ENCODE data around the gene GRM5. TPM values are rescaled to one million over a fixed set of nuclear protein-coding genes. Genes with fewer than 3 reads are reported as not detected.

Gene GRM5
- total RNA-seq, 4 donors from 2014 or later = not detected

GRCh38 chr11:88508418-88508758 lies 557.4 kb downstream of the GRM5 start:
- intact Hi-C loops (cut with DNase I; ENCODE audit: low total_unique reads) = no loop called here
- H3K4me3 ChIP-seq = peak overlapping the region in 3 of 4 donors; percentile 23 to 48 (median 29)
- in situ Hi-C loops (cut with MboI; ENCODE audit: low pct_ligation_motif_present in 1 of 4, low pct_unique_long_range_greater_than_20kb in 1 of 4, low sequenced_read_pairs in 3 of 4) = no loop called here

GRCh38 chr11:88507771-88508417 lies 557.9 kb downstream of the GRM5 start:
- Histone ChIP-seq H3K4me3 (peak overlapping the region in 3 of 4 donors; percentile 23 to 48 (median 29)), H3K27ac (no peak overlapping the region), H3K27me3 (peaks cover 55% of the 10 kb centered on the region), H3K36me3 (no peaks in the 10 kb centered on the region), H3K4me1 (peaks cover 0 to 14% (median 12%) of the 10 kb centered on the region in 4 donors), H3K9me3 (no peaks in the 10 kb centered on the region)
- 60 to 73% methylated on average over 11 of the region's 11 CpGs for WGBS, 2 donors (ENCODE audit: low coverage in 1 of 2)
- TF ChIP-seq CTCF (IDR thresholded peaks at IDR 0.05) (no peak), POLR2A (IDR thresholded peaks at IDR 0.05) (no peak), EP300 (IDR thresholded peaks at IDR 0.05; ENCODE audit: low read depth) (no peak), POLR2AphosphoS5 (IDR thresholded peaks at IDR 0.05) (no peak)
- in situ Hi-C loops (cut with MboI; ENCODE audit: low pct_ligation_motif_present in 1 of 4, low pct_unique_long_range_greater_than_20kb in 1 of 4, low sequenced_read_pairs in 3 of 4) = no loop called here
- intact Hi-C loops (cut with DNase I; ENCODE audit: low total_unique reads) = no loop called here
- DNase-seq = no peak

More at GRCh38 chr11:88508418-88508758, 557.4 kb downstream of the GRM5 start:
- H3K9me3 ChIP-seq = no peaks in the 10 kb centered on the region
- peaks cover 0 to 14% (median 12%) of the 10 kb centered on the region in 4 donors for H3K4me1 ChIP-seq
- H3K27me3 ChIP-seq = peaks cover 55% of the 10 kb centered on the region
- H3K27ac ChIP-seq = no peak overlapping the region
- no peak for DNase-seq
- H3K36me3 ChIP-seq = no peaks in the 10 kb centered on the region
- TF ChIP-seq POLR2A (IDR thresholded peaks at IDR 0.05) = no peak
- no peak for TF ChIP-seq EP300 (IDR thresholded peaks at IDR 0.05; ENCODE audit: low read depth)
- no peak for TF ChIP-seq CTCF (IDR thresholded peaks at IDR 0.05)
- WGBS, 2 donors (ENCODE audit: low coverage in 1 of 2) = 50 to 55% methylated on average over 5 to 18 of the region's 23 CpGs

GRCh38 chr11:88501541-88501940 lies 564.2 kb downstream of the GRM5 start:
- Histone ChIP-seq H3K27ac (no peak overlapping the region), H3K9me3 (no peaks in the 10 kb centered on the region), H3K4me3 (no peak overlapping the region), H3K36me3 (no peaks in the 10 kb centered on the region), H3K27me3 (peaks cover 3% of the 10 kb centered on the region), H3K4me1 (no peaks in the 10 kb centered on the region)
- intact Hi-C loops (cut with DNase I; ENCODE audit: low total_unique reads) = no loop called here
- WGBS, 2 donors (ENCODE audit: low coverage in 1 of 2) = 49% methylated on average over 2 of the region's 2 CpGs
- DNase-seq = no peak
- in situ Hi-C loops (cut with MboI; ENCODE audit: low pct_ligation_motif_present in 1 of 4, low pct_unique_long_range_greater_than_20kb in 1 of 4, low sequenced_read_pairs in 3 of 4) = no loop called here
- TF ChIP-seq POLR2A (IDR thresholded peaks at IDR 0.05) (no peak), CTCF (IDR thresholded peaks at IDR 0.05) (no peak), EP300 (IDR thresholded peaks at IDR 0.05; ENCODE audit: low read depth) (no peak), POLR2AphosphoS5 (IDR thresholded peaks at IDR 0.05) (no peak)

- Histone ChIP-seq H3K36me3 (no peaks in the 10 kb centered on the region), H3K4me1 (no peaks in the 10 kb centered on the region), H3K4me3 (no peak overlapping the region), H3K27ac (no peak overlapping the region), H3K9me3 (no peaks in the 10 kb centered on the region), H3K27me3 (no peaks in the 10 kb centered on the region)
- in situ Hi-C loops (cut with MboI; ENCODE audit: low pct_ligation_motif_present in 1 of 4, low pct_unique_long_range_greater_than_20kb in 1 of 4, low sequenced_read_pairs in 3 of 4) = no loop called here
- DNase-seq = no peak
- WGBS, 2 donors (ENCODE audit: low coverage in 1 of 2) = 80 to 87% methylated on average over 1 to 2 of the region's 2 CpGs
- TF ChIP-seq EP300 (IDR thresholded peaks at IDR 0.05; ENCODE audit: low read depth) = no peak
- intact Hi-C loops (cut with DNase I; ENCODE audit: low total_unique reads) = no loop called here
Measured at GRCh38 chr11:88495836-88496235, 569.9 kb downstream of the GRM5 start.

GRCh38 chr11:88494848-88495247 lies 570.9 kb downstream of the GRM5 start:
- 91 to 100% methylated on average over 2 of the region's 2 CpGs for WGBS, 2 donors (ENCODE audit: low coverage in 1 of 2)
- no peak overlapping the region for H3K27ac ChIP-seq
- no peaks in the 10 kb centered on the region for H3K9me3 ChIP-seq
- TF ChIP-seq EP300 (IDR thresholded peaks at IDR 0.05; ENCODE audit: low read depth) = no peak
- H3K27me3 ChIP-seq = no peaks in the 10 kb centered on the region
- H3K36me3 ChIP-seq = no peaks in the 10 kb centered on the region
- in situ Hi-C loops (cut with MboI; ENCODE audit: low pct_ligation_motif_present in 1 of 4, low pct_unique_long_range_greater_than_20kb in 1 of 4, low sequenced_read_pairs in 3 of 4) (no loop called here), intact Hi-C loops (cut with DNase I; ENCODE audit: low total_unique reads) (no loop called here)
- H3K4me3 ChIP-seq = no peak overlapping the region
- no peaks in the 10 kb centered on the region for H3K4me1 ChIP-seq
- no peak for DNase-seq

Data from transverse colon (tissue), 4 donors.